A673 (cell line): ENCODE data around the gene LANCL2. TPM values are rescaled to one million over a fixed set of nuclear protein-coding genes. Genes with fewer than 3 reads are reported as not detected.
"Not testable (repeated sequence)": the region's sequence is repeated elsewhere in the genome, so short reads cannot be mapped to it uniquely, and the experiment has no call there.

Source experiments
- BruUV-seq: library from RNA; stranded (reverse); fragments of 400-500 nt; replicated peaks from 2 replicates; lab custom pipeline; 2021; lab: Mats Ljungman, UMichigan
- CTCF ChIA-PET: fragments of 300-600 bp; sonication (Branson Sonifier 250); formaldehyde crosslinking; loops from one replicate; lab custom pipeline; 2022; ENCODE audit warnings: antibody characterized with exemption; lab: Charles Lee
- POLR2A ChIA-PET: fragments of 300-600 bp; sonication (Branson Sonifier 250); formaldehyde crosslinking; loops from one replicate; lab custom pipeline; 2022; ENCODE audit warnings: antibody characterized with exemption; ENCODE audit not compliant: low non-redundant PET; lab: Charles Lee
- DNase-seq: peaks from one replicate; pipeline ENCODE4 v3.0.0-alpha.2; 2015; ENCODE audit warnings: low spot score
- H3K27ac ChIP-seq: fragments of 200-600 bp; sonication (generic); 2 replicates; pipeline ENCODE4 v1.5.1; 2016; ENCODE audit warnings: mixed run types, low read depth, mild to moderate bottlenecking, mixed read lengths, antibody characterized with exemption, low read length; ENCODE audit not compliant: poor library complexity, severe bottlenecking
- H3K27me3 ChIP-seq: fragments of 200-600 bp; sonication (generic); replicated peaks from 2 replicates; pipeline ENCODE4 v1.6.1; 2017; ENCODE audit warnings: mixed run types, low read depth, mild to moderate bottlenecking, mixed read lengths, antibody characterized with exemption, low read length; ENCODE audit not compliant: insufficient read depth, poor library complexity
- H3K36me3 ChIP-seq: fragments of 200-600 bp; sonication (generic); 2 replicates; pipeline ENCODE4 v1.6.1; 2016; ENCODE audit warnings: mixed run types, mild to moderate bottlenecking, mixed read lengths, antibody characterized with exemption, low read length; ENCODE audit not compliant: insufficient read depth, poor library complexity, severe bottlenecking
- H3K4me1 ChIP-seq: fragments of 200-600 bp; sonication (generic); 2 replicates; pipeline ENCODE4 v1.6.1; 2017; ENCODE audit warnings: mixed run types, mild to moderate bottlenecking, mixed read lengths, antibody characterized with exemption, low read length; ENCODE audit not compliant: insufficient read depth, poor library complexity, severe bottlenecking
- H3K4me3 ChIP-seq: fragments of 200-600 bp; sonication (generic); 2 replicates; pipeline ENCODE4 v1.5.1; 2016; ENCODE audit warnings: low read depth, mixed run types, mild to moderate bottlenecking, mixed read lengths, low read length; ENCODE audit not compliant: poor library complexity, severe bottlenecking
- H3K9me3 ChIP-seq: fragments of 200-600 bp; sonication (generic); 2 replicates; pipeline ENCODE4 v1.6.1; 2016; ENCODE audit warnings: mixed run types, low read depth, mild to moderate bottlenecking, mixed read lengths, antibody characterized with exemption, low read length; ENCODE audit not compliant: poor library complexity, severe bottlenecking
- EZH2 ChIP-seq: fragments of 200-600 bp; sonication (generic); IDR thresholded peaks from 2 replicates; pipeline ENCODE4 v1.6.1; 2017; ENCODE audit warnings: borderline replicate concordance, low read depth, mild to moderate bottlenecking, mixed read lengths, antibody characterized with exemption, low read length; ENCODE audit not compliant: poor library complexity, severe bottlenecking
- intact Hi-C: fragments of 100-400 bp; cut with micrococcal nuclease; formaldehyde crosslinking; loops from one replicate; pipeline ENCODE4 v1.10.0; 2022; ENCODE audit not compliant: unreplicated experiment
- total RNA-seq: library from RNA; stranded (reverse); gene quantifications from 2 replicates; pipeline ENCODE4 v1.2.3, GENCODE V29; 2021
- TF ChIP-seq, protein P1 (sequence below): fragments of 300-800, 200-600 bp; sonication (generic); conservative IDR thresholded peaks from 2 replicates; pipeline ENCODE4 v1.5.1; 2017; ENCODE audit warnings: low read depth, mild to moderate bottlenecking, antibody characterized with exemption, low read length, moderate library complexity, mixed read lengths

Gene LANCL2
- total RNA-seq, 1 experiment from 2014 or later: 21.3 TPM

DNA sequence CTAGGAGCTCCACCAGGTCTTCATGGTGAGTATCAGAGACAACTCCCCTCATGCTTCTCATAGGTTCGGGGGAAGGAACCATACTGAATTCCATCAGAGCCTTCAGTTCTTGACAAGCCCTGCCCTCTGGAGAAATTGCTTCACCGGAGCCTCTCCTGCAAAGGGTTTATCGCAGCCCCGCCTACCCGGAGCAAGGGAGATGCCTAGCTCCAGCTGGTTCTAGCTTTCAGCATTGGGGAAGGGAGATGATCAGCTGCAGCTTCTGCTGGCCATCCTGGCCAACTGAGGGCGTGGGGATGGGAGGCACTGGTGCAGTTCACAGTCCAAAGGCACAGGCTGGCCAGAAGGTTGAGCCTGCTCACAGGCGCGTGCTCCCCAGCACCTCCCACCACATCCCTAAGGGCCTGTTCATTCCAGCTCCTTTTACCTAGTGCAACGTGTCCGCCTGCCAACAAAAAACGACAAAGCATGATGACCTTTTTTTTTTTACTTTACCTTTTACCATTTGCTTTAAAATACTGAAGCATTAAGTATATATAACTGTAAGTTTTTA lies 31.2 kb downstream of the LANCL2 start:
- BruUV-seq: no TSS peak
- Histone ChIP-seq H3K4me1 (no peaks in the 10 kb centered on the region), H3K27ac (no peak overlapping the region), H3K27me3 (no peaks in the 10 kb centered on the region), H3K9me3 (no peaks in the 10 kb centered on the region), H3K4me3 (no peak overlapping the region), H3K36me3 (no peaks in the 10 kb centered on the region)
- intact Hi-C loops: no loop called here
- ChIA-PET POLR2A (no interaction called here), CTCF (interaction anchor here (0.5 kb wide), 1 partner anchor 8 kb away, joined by 3 read pairs; no protein-coding TSS in a partner anchor)
- no peak for DNase-seq
- TF ChIP-seq, protein P1, sequence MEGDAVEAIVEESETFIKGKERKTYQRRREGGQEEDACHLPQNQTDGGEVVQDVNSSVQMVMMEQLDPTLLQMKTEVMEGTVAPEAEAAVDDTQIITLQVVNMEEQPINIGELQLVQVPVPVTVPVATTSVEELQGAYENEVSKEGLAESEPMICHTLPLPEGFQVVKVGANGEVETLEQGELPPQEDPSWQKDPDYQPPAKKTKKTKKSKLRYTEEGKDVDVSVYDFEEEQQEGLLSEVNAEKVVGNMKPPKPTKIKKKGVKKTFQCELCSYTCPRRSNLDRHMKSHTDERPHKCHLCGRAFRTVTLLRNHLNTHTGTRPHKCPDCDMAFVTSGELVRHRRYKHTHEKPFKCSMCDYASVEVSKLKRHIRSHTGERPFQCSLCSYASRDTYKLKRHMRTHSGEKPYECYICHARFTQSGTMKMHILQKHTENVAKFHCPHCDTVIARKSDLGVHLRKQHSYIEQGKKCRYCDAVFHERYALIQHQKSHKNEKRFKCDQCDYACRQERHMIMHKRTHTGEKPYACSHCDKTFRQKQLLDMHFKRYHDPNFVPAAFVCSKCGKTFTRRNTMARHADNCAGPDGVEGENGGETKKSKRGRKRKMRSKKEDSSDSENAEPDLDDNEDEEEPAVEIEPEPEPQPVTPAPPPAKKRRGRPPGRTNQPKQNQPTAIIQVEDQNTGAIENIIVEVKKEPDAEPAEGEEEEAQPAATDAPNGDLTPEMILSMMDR: no peak
- no peak for TF ChIP-seq EZH2

DNA sequence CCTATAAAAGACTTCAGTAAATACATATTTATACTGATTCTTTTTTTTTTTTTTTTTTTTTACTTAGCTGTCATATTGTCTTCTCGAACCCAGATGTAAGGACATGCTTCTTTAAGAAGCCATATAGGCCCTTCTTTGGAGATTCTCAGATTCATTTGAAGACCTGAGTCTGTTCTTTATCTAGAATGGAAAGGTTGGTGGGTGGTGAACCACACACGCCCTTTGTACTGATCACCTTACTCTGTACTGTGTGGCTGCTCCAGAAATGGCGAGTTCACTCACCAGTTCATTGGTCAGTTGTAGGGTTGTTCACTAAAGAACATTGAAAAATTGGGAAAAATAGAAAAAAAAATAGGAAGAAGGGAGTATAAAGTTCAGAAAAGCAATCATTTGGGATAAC lies 32.5 kb downstream of the LANCL2 start:
- POLR2A ChIA-PET: no interaction called here
- intact Hi-C loops: no loop called here
- no peaks in the 10 kb centered on the region for H3K36me3 ChIP-seq

GRCh38 chr7:55400191-55400590 lies 35.1 kb downstream of the LANCL2 start:
- Histone ChIP-seq H3K27me3 (no peaks in the 10 kb centered on the region), H3K4me1 (no peaks in the 10 kb centered on the region), H3K27ac (no peak overlapping the region), H3K4me3 (no peak overlapping the region), H3K36me3 (no peaks in the 10 kb centered on the region), H3K9me3 (no peaks in the 10 kb centered on the region)
- CTCF ChIA-PET: interaction anchor here (0.6 kb wide), 1 partner anchor 15 kb away, joined by 3 read pairs; no protein-coding TSS in a partner anchor
- intact Hi-C loops: no loop called here
- TF ChIP-seq, protein P1: no peak
- no peak for TF ChIP-seq EZH2
- DNase-seq: no peak
- POLR2A ChIA-PET: no interaction called here
- BruUV-seq: no TSS peak

More for the DNA sequence above, 32.5 kb downstream of the LANCL2 start:
- Histone ChIP-seq H3K9me3 (no peaks in the 10 kb centered on the region), H3K27ac (no peak overlapping the region), H3K27me3 (no peaks in the 10 kb centered on the region), H3K4me1 (no peaks in the 10 kb centered on the region), H3K4me3 (no peak overlapping the region)
- CTCF ChIA-PET: no interaction called here
- no peak for DNase-seq
- TF ChIP-seq, protein P1: no peak
- TF ChIP-seq EZH2: no peak
- BruUV-seq: no TSS peak

DNA sequence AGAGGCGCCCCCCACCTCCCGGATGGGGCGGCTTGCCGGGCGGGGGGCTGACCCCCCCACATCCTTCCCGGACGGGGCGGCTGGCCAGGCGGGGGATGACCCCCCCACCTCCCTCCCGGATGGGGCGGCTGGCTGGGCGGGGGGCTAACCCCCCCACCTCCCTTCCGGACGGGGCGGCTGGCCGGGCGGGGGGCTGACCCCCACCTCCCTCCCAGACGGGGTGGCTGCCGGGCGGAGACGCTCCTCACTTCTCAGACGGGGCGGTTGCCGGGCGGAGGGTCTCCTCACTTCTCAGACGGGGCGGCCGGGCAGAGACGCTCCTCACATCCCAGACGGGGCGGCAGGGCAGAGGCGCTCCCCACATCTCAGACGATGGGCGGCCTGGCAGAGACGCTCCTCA lies 37.4 kb downstream of the LANCL2 start:
- H3K36me3 ChIP-seq, intact Hi-C loops, POLR2A ChIA-PET, H3K27ac ChIP-seq, H3K27me3 ChIP-seq, H3K4me3 ChIP-seq, CTCF ChIA-PET, H3K4me1 ChIP-seq, BruUV-seq, H3K9me3 ChIP-seq, DNase-seq: not testable (repeated sequence)
